Neural cell (in vitro differentiated cells): ENCODE data around the gene RELA. TPM values are rescaled to one million over a fixed set of nuclear protein-coding genes. Genes with fewer than 3 reads are reported as not detected.

ENCODE experiments used
- H2AFZ ChIP-seq: fragments of 200-600, 300-800 bp; sonication (generic), shearing (Covaris generic); 2 replicates; pipeline ENCODE4 v1.6.0; 2014; ENCODE audit warnings: low read depth, mild to moderate bottlenecking, antibody characterized with exemption, low read length, moderate library complexity
- H3F3A ChIP-seq: fragments of 200-600 bp; shearing (Covaris generic); 2 replicates; pipeline ENCODE4 v1.6.1; 2016; ENCODE audit warnings: mild to moderate bottlenecking, moderate library complexity, mixed read lengths, antibody characterized with exemption, low read length; ENCODE audit not compliant: insufficient read depth, poor library complexity, severe bottlenecking
- H3K27ac ChIP-seq: fragments of 200-600, 300-800 bp; sonication (generic), shearing (Covaris generic); 2 replicates; pipeline ENCODE4 v1.5.1; 2014; ENCODE audit warnings: mild to moderate bottlenecking, low read length, moderate library complexity
- H3K27me3 ChIP-seq: fragments of 300-800, 200-600 bp; sonication (generic), shearing (Covaris generic); 2 replicates; pipeline ENCODE4 v1.6.0; 2014; ENCODE audit warnings: mild to moderate bottlenecking, low read depth, low read length, moderate library complexity; ENCODE audit not compliant: insufficient read depth
- H3K36me3 ChIP-seq: fragments of 300-800, 200-600 bp; sonication (generic), shearing (Covaris generic); 2 replicates; pipeline ENCODE4 v1.5.1; 2014; ENCODE audit warnings: mild to moderate bottlenecking, antibody characterized with exemption, low read length, moderate library complexity; ENCODE audit not compliant: insufficient read depth
- H3K4me2 ChIP-seq: fragments of 300-800, 200-600 bp; sonication (generic), shearing (Covaris generic); 2 replicates; pipeline ENCODE4 v1.6.0; 2014; ENCODE audit warnings: mild to moderate bottlenecking, low read length
- H3K4me3 ChIP-seq: fragments of 300-800, 200-600 bp; sonication (generic), shearing (Covaris generic); 2 replicates; pipeline ENCODE4 v1.5.1; 2014; ENCODE audit warnings: mild to moderate bottlenecking, low read length, moderate library complexity
- H3K79me2 ChIP-seq: fragments of 200-600 bp; shearing (Covaris generic); replicated peaks from 2 replicates; pipeline ENCODE4 v1.6.0; 2014; ENCODE audit warnings: mild to moderate bottlenecking, low read length, moderate library complexity; ENCODE audit not compliant: insufficient read depth
- H3K9ac ChIP-seq: fragments of 300-800, 200-600 bp; sonication (generic), shearing (Covaris generic); 2 replicates; pipeline ENCODE4 v1.6.1; 2016; ENCODE audit warnings: mild to moderate bottlenecking, low read length, mixed read lengths
- H3K9me2 ChIP-seq: fragments of 200-600 bp; shearing (Covaris generic); 2 replicates; pipeline ENCODE4 v1.6.1; 2016; ENCODE audit warnings: mild to moderate bottlenecking, low read length, mixed read lengths; ENCODE audit not compliant: insufficient read depth
- H3K9me3 ChIP-seq: fragments of 200-600, 300-800 bp; sonication (generic), shearing (Covaris generic); 2 replicates; pipeline ENCODE4 v1.6.1; 2016; ENCODE audit warnings: mild to moderate bottlenecking, mixed run types, low read length, moderate library complexity, mixed read lengths
- H4K20me1 ChIP-seq: fragments of 200-600 bp; shearing (Covaris generic); 2 replicates; pipeline ENCODE4 v1.6.1; 2016; ENCODE audit warnings: mild to moderate bottlenecking, mixed run types; ENCODE audit not compliant: insufficient read depth
- CTCF ChIP-seq: fragments of 450-650 bp; IDR thresholded peaks from 2 replicates; pipeline ENCODE4 v1.5.1; 2014; ENCODE audit warnings: antibody characterized with exemption, mild to moderate bottlenecking, moderate library complexity; ENCODE audit not compliant: poor library complexity, severe bottlenecking
- EP300 ChIP-seq: fragments of 450-650 bp; conservative IDR thresholded peaks from 2 replicates; pipeline ENCODE4 v1.6.1; 2014; ENCODE audit warnings: antibody characterized with exemption, mild to moderate bottlenecking, moderate library complexity; ENCODE audit not compliant: poor library complexity, severe bottlenecking
- EZH2 ChIP-seq: fragments of 200-600, 300-800 bp; shearing (Covaris generic), sonication (generic); IDR thresholded peaks from 2 replicates; pipeline ENCODE4 v1.6.1; 2014; ENCODE audit warnings: antibody characterized with exemption, low read length, borderline replicate concordance, mild to moderate bottlenecking; ENCODE audit not compliant: insufficient read depth, poor library complexity, severe bottlenecking
- MXI1 ChIP-seq: fragments of 450-650 bp; conservative IDR thresholded peaks from 2 replicates; pipeline ENCODE4 v1.6.1; 2014; ENCODE audit warnings: antibody characterized with exemption, mild to moderate bottlenecking; ENCODE audit not compliant: poor library complexity, severe bottlenecking
- POLR2AphosphoS5 ChIP-seq: IDR thresholded peaks from 2 replicates; pipeline ENCODE4 v1.6.1; 2012
- RAD21 ChIP-seq: fragments of 450-650 bp; conservative IDR thresholded peaks from 2 replicates; pipeline ENCODE4 v1.6.1; 2014; ENCODE audit warnings: antibody characterized with exemption, mild to moderate bottlenecking, moderate library complexity
- REST ChIP-seq: IDR thresholded peaks from 2 replicates; pipeline ENCODE4 v1.6.1; 2012; ENCODE audit warnings: borderline replicate concordance
- SMC3 ChIP-seq: fragments of 450-650 bp; conservative IDR thresholded peaks from 2 replicates; pipeline ENCODE4 v1.6.1; 2014; ENCODE audit warnings: antibody characterized with exemption, mild to moderate bottlenecking, moderate library complexity; ENCODE audit not compliant: poor library complexity
- TAF1 ChIP-seq: IDR thresholded peaks from 2 replicates; pipeline ENCODE4 v1.6.1; 2012; ENCODE audit warnings: low read depth
- polyA plus RNA-seq: library from polyadenylated mRNA; depleted of rRNA; stranded (reverse); fragments of >200 nt; gene quantifications from 2 replicates; pipeline ENCODE4 v1.2.3, GENCODE V29; 2014

The RELA gene
- polyA plus RNA-seq, 1 donor from 2014 or later: 19.3 TPM

GRCh38 chr11:65646288-65646957, 16.3 kb downstream of the RELA start:
- H3K4me3 ChIP-seq: no peak overlapping the region
- H3K9me2 ChIP-seq: no peaks in the 10 kb centered on the region
- no peak overlapping the region for H3K27ac ChIP-seq
- no peaks in the 10 kb centered on the region for H4K20me1 ChIP-seq
- H3K9ac ChIP-seq: no peak overlapping the region
- H3K27me3 ChIP-seq: peaks cover 14% of the 10 kb centered on the region
- no peaks in the 10 kb centered on the region for H3K36me3 ChIP-seq
- H2AFZ ChIP-seq: no peak overlapping the region
- TF ChIP-seq CTCF (no peak), EP300 (no peak), EZH2 (no peak), SMC3 (no peak), POLR2AphosphoS5 (no peak), RAD21 (no peak), TAF1 (no peak), MXI1 (no peak), REST (no peak)
- no peaks in the 10 kb centered on the region for H3K79me2 ChIP-seq
- no peaks in the 10 kb centered on the region for H3F3A ChIP-seq
- no peaks in the 10 kb centered on the region for H3K9me3 ChIP-seq
- H3K4me2 ChIP-seq: no peak overlapping the region

GRCh38 chr11:65645710-65646109, 17.0 kb downstream of the RELA start:
- Histone ChIP-seq H3K9me2 (no peaks in the 10 kb centered on the region), H3F3A (no peaks in the 10 kb centered on the region), H3K27ac (no peak overlapping the region), H3K36me3 (no peaks in the 10 kb centered on the region), H3K4me3 (no peak overlapping the region), H3K27me3 (peaks cover 14% of the 10 kb centered on the region), H4K20me1 (no peaks in the 10 kb centered on the region), H3K4me2 (no peak overlapping the region), H3K9me3 (no peaks in the 10 kb centered on the region), H3K79me2 (no peaks in the 10 kb centered on the region), H3K9ac (no peak overlapping the region), H2AFZ (no peak overlapping the region)
- TF ChIP-seq POLR2AphosphoS5 (no peak), SMC3 (no peak), MXI1 (no peak), EZH2 (no peak), TAF1 (no peak), EP300 (no peak), REST (no peak), RAD21 (no peak), CTCF (no peak)
